ENCODE data around the gene SMO. TPM values are rescaled to one million over a fixed set of nuclear protein-coding genes. Genes with fewer than 3 reads are reported as not detected.

The SMO gene
- 17.4 TPM for total RNA-seq (ENCODE audit: unreplicated experiment)
- long read RNA-seq, partial matches to known transcripts: 0 of 1 reads
- long read RNA-seq, other reads (novel, unspliced or antisense): 1 of 1 reads

- Mint-ChIP-seq H3K27ac (ENCODE audit: unreplicated experiment) (no peak within 1 kb of the TSS), H3K4me1 (ENCODE audit: unreplicated experiment) (peaks cover 17% of the 10 kb centered on the region), H3K4me3 (ENCODE audit: unreplicated experiment) (peak within 1 kb of the TSS; percentile 94), H3K27me3 (ENCODE audit: unreplicated experiment) (peaks cover 4% of the 10 kb centered on the region), H3K9me3 (ENCODE audit: unreplicated experiment) (no peaks in the 10 kb centered on the region), H3K36me3 (ENCODE audit: low read depth, unreplicated experiment) (no peaks in the 10 kb centered on the region)
- peak; percentile 57 for DNase-seq (ENCODE audit: low spot score)
- TF ChIP-seq, protein P1, sequence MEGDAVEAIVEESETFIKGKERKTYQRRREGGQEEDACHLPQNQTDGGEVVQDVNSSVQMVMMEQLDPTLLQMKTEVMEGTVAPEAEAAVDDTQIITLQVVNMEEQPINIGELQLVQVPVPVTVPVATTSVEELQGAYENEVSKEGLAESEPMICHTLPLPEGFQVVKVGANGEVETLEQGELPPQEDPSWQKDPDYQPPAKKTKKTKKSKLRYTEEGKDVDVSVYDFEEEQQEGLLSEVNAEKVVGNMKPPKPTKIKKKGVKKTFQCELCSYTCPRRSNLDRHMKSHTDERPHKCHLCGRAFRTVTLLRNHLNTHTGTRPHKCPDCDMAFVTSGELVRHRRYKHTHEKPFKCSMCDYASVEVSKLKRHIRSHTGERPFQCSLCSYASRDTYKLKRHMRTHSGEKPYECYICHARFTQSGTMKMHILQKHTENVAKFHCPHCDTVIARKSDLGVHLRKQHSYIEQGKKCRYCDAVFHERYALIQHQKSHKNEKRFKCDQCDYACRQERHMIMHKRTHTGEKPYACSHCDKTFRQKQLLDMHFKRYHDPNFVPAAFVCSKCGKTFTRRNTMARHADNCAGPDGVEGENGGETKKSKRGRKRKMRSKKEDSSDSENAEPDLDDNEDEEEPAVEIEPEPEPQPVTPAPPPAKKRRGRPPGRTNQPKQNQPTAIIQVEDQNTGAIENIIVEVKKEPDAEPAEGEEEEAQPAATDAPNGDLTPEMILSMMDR (IDR thresholded peaks at IDR 0.05; ENCODE audit: unreplicated experiment): no peak
These were observed at the start of gene SMO for GRCh38 chr7:129188372-129188891. TSS of gene SMO (plus strand) at chr7:129188633. CDS start at chr7:129189152, 519 bp downstream.

DNA sequence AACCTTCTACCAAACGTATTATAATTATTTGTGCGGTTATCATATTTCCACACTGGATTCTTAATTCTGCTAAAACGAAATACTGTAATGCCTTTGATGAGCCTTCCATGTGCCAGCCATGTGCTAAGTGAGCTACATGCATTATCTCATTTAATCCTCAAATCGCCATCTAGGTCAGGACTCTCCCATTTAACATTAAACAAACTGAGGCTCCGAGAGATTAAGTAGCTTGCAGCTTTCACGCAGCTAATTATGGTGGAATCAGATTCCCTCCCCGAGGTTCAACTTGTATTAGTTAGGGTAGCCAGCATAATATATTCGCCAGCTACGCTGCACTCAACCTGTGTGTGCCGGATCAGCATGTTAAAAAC, 44.7 kb upstream of the SMO start:
- peaks cover 15% of the 10 kb centered on the region for H3K27me3 Mint-ChIP-seq (ENCODE audit: unreplicated experiment)
- peaks cover 7% of the 10 kb centered on the region for H3K4me1 Mint-ChIP-seq (ENCODE audit: unreplicated experiment)
- no peak for DNase-seq (ENCODE audit: low spot score)
- H3K4me3 Mint-ChIP-seq (ENCODE audit: unreplicated experiment): peak overlapping the region; percentile 81
- H3K9me3 Mint-ChIP-seq (ENCODE audit: unreplicated experiment): no peaks in the 10 kb centered on the region
- TF ChIP-seq, protein P1 (IDR thresholded peaks at IDR 0.05; ENCODE audit: unreplicated experiment): no peak
- no peak overlapping the region for H3K27ac Mint-ChIP-seq (ENCODE audit: unreplicated experiment)
- no peaks in the 10 kb centered on the region for H3K36me3 Mint-ChIP-seq (ENCODE audit: low read depth, unreplicated experiment)

GRCh38 chr7:129144095-129144833, 44.2 kb upstream of the SMO start, which contains the start of gene TSPAN33:
TSS of gene TSPAN33 (plus strand) at chr7:129144707. CDS start at chr7:129144981, 274 bp downstream.
- TF ChIP-seq, protein P1 (IDR thresholded peaks at IDR 0.05; ENCODE audit: unreplicated experiment): no peak
- peaks cover 7% of the 10 kb centered on the region for H3K4me1 Mint-ChIP-seq (ENCODE audit: unreplicated experiment)
- peaks cover 15% of the 10 kb centered on the region for H3K27me3 Mint-ChIP-seq (ENCODE audit: unreplicated experiment)

DNA sequence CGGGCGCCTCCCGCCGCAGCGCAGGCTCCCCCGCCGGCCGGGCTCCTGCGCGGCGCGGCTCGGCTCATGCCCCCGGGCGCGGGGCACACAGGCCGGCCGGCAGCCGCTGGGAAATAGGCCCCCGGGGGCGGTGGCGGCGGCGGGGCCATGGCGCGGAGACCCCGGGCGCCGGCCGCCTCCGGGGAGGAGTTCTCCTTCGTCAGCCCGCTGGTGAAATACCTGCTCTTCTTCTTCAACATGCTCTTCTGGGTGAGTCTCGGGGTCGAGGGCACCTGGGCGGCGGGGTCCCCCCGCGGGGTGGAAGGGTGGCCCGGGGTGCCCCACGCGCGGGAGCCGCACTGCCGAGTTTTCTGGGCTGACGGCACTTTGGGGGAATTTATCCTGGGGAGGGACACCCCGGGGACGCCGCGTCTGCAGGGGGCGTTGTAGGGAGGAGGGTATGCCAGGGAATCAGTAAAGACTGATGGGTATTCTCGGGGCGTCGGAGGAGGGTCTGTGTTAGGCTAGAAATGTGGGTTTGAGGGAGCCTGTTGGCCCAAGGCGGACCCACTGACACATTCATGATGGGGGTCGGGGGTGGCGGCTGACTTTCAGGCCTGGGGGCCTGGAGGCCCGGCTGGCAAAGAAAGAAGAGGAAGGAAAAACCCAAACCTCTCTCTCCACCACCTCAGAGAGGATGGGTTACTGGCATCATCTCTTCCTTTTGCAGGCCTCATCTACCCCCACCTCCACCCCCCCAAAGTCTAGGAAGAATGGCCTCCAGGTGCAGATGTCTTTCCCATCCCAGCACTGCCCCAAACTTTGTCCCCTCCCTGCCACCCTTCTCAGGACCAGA, 43.4 kb upstream of the SMO start:
- no peak for DNase-seq (ENCODE audit: low spot score)
- H3K27me3 Mint-ChIP-seq (ENCODE audit: unreplicated experiment): peaks cover 15% of the 10 kb centered on the region

More at GRCh38 chr7:129144095-129144833, 44.2 kb upstream of the SMO start, which contains the start of gene TSPAN33:
- DNase-seq (ENCODE audit: low spot score): no peak
- Mint-ChIP-seq H3K27ac (ENCODE audit: unreplicated experiment) (no peak within 1 kb of the TSS), H3K9me3 (ENCODE audit: unreplicated experiment) (no peaks in the 10 kb centered on the region), H3K36me3 (ENCODE audit: low read depth, unreplicated experiment) (no peaks in the 10 kb centered on the region), H3K4me3 (ENCODE audit: unreplicated experiment) (peak within 1 kb of the TSS; percentile 87)

More for the DNA sequence above, 43.4 kb upstream of the SMO start:
- Mint-ChIP-seq H3K4me3 (ENCODE audit: unreplicated experiment) (peak overlapping the region; percentile 87), H3K9me3 (ENCODE audit: unreplicated experiment) (no peaks in the 10 kb centered on the region), H3K4me1 (ENCODE audit: unreplicated experiment) (peaks cover 7% of the 10 kb centered on the region), H3K36me3 (ENCODE audit: low read depth, unreplicated experiment) (no peaks in the 10 kb centered on the region), H3K27ac (ENCODE audit: unreplicated experiment) (no peak overlapping the region)
- TF ChIP-seq, protein P1 (IDR thresholded peaks at IDR 0.05; ENCODE audit: unreplicated experiment): no peak
